GM19023 (cell line): ENCODE measurements around the gene KLHDC8A.

Source experiments
- ATAC-seq: cut with Tn5 transposase; IDR thresholded peaks from one replicate; pipeline ENCODE4 v1.9.1; 2021; ENCODE audit warnings: mild to moderate bottlenecking, moderate library complexity; ENCODE audit not compliant: unreplicated experiment

Gene KLHDC8A

DNA sequence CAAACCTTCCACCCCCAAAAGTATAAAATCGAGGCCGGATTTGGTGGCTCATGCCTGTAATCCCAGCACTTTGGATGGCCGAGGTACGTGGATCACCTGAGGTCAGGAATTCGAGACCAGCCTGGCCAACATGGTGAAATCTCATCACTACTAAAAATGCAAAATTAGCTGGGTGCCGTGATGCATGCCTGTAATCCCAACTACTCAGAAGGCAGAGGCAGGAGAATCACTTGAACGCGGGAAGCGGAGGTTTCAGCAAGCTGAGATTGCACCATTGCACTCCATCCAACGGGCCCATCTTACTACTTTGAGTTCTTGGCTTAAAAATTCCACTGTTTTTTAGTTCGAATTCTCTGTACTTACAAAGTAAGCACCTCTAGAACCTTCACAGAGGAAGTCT is 11.0 kb downstream of the KLHDC8A start:
- ATAC-seq, result no peak

DNA sequence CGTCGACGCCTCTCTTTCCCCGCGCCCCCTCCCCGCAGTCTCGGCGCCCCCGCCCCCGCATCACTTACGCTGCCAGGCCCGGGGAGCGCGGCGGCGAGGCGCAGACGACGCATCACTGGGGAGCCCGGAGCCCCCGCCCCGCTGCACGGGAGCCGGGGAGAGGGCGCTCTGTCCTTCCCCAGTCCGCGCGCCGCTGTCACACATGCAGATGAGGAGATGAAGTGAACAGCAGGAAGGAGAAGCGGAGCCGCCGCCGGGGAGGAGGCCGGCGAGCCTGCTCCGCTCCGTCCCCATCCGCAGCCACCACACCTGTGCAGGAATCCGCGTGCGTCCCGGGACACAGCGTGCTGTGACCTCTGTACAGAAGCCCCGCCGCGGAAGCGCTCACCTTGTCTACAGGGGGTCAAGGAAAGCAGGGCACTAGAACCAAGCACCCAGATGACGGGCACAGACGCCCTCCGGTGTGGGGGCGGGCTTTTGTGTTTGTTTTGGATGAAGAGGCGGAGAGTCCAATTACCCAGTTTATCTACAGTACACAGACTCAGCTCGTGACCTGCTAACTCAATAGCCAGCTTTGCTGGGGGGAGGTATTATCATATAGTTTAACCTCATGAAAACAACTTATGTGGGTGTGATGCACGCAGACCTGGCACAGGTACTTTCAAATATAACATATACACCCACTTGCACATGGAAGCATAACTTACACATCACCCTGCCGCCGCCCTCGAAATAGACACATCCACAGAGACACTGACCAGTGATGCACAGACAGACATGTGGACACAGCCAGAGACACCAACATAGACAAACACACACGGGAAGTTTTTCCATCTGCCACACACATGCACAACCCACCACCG is 12.4 kb downstream of the KLHDC8A start:
- ATAC-seq, result no peak

DNA sequence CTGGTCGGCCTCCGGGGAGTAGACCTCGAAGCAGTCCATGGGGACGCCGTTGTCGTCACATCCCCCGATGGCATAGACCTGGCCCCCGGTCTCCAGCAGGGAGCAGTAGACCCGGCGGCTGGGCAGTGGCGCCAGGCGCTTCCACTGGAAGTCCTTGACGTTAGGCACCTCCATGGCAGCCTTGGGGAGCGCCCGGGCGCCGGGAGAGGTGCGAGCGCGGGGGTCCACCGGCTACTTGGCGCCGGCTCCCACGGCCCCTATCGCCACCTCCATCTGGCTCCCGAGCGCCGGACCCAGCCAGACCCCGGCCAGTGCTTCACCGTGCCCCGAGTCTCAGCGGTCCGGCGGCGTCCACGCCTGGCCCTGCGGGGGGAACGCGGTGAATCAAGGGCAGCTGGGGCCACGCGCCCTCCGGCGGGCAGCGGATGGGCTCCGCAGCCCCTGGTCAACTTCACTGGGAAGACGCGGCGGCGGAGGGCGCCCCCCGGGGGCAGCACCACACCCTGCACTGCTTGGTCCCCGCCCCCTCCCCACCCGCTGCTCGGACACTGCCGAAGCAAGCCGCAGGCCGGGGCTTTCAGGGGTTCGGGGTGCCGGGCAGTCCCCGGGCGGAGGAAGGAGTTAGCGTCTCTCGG is 13.2 kb downstream of the KLHDC8A start:
- no peak for ATAC-seq

DNA sequence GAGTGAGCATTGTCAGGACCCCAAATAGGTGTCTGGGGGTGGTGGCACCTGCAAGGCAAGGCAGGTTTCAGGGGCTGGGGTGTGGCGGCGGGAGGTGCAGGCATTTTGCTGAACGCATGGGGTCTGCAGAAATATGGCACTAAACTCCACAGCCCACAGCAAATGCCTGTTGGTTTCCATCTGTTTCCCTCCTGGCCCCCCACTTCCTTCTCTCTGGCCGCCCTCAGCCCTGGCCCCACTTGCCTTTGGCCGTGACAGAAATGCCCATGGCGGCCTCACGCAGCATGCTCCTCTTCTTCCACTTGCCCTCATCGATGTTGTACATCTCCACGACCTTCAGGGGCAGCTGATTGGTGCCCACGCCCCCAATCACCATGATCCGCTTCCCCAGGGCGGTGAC is 13.7 kb downstream of the KLHDC8A start:
- no peak for ATAC-seq

DNA sequence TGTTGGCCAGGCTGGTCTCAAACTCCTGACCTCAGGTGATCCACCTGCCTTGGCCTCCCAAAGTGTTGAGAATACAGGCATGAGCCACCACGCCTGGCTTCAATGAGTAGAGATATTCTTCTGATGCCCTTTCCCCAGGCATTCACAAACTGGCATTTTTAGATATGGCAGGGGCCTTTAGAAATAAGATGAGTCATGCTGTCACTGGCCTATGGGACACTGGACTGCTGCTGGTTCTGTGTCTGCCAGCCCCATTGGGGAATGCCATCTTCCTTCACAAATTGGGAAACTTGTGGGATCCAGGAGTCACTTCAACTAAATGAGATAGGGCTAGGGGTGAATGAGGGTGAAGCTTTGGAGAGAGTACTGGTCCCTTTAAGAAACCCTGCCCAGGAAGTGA is 16.0 kb downstream of the KLHDC8A start:
- no peak for ATAC-seq

DNA sequence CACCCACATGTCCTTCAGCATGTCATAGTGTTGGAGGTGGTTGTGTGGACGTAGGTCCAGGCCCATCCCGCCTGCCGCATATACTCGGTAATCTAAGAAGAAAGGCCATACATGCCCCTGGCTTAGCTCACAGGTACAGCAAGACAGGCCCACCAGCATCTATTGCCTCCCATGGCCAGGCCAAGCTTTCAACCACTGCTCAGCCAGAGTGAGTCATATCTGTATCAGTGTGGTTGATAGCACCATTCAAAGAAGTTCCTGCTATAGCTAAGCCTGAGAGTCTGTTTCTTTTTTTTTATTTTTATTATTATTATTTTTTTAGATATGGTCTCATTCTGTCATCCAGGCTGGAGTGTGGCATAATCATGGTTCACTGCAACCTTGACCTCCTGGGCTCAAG is 17.0 kb downstream of the KLHDC8A start:
- peak; percentile 49 for ATAC-seq

DNA sequence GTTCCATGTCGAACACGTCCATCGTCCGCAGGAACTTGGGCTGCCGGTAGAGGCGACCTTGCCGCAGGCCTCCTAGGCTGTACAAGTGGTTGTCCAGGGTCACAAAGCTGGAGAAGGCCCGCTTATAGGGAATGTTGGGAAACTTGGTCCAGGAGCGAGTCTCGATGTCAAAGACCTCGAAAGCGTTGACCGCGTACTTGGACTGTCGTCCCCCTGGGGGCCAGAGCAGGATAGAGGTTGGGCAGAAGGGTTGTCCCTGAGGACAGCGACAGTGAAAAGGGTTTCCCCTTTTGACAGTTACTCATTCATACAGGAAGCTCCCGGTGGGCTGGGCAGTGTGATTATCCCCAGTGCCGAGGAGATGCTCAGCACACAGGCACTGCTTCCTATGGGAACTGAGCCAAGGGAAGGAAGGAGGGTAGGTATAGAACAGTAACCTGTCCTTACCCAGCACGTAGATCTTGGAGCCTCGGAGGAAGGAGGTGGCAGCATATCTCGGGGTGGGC is 17.5 kb downstream of the KLHDC8A start:
- no peak for ATAC-seq

DNA sequence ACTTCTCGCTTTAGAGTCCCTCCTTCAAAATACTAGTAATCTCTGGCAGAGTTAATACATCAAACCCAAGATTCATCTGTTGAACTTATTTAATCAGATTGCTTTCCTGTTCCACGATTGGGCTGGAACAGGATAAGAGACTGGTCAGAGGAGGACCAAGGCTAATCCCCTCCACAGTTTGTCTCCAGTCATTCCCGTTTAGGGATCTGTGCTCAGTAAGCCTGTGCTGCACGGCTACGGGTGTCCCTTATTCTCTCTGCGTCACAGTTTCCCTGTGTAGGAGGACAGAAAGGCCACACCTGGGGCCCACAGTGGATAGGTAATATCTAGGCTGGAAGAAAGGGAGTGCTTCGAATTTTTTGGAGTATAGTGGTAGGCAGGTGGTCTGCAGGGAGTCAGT is 18.7 kb downstream of the KLHDC8A start:
- no peak for ATAC-seq

DNA sequence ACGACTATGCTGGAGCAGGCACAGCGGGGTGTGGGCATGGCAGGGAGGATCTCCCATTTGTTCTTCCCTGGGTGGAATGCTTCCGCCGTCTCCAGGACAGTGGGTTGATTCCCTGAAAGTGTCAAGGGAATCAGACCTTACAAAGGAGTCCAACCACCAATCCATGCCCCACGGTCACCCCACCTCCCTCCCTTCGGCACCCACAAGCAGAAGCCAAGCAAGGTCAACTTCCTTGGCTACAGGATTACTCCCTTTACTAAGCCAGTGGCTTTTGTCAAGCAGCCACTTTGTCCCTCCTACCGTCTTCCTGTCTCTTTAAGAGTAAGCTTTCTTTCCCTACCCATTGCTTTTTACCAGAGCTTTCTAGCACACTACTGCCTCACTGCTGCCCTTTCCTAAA is 19.2 kb downstream of the KLHDC8A start:
- ATAC-seq, result no peak

DNA sequence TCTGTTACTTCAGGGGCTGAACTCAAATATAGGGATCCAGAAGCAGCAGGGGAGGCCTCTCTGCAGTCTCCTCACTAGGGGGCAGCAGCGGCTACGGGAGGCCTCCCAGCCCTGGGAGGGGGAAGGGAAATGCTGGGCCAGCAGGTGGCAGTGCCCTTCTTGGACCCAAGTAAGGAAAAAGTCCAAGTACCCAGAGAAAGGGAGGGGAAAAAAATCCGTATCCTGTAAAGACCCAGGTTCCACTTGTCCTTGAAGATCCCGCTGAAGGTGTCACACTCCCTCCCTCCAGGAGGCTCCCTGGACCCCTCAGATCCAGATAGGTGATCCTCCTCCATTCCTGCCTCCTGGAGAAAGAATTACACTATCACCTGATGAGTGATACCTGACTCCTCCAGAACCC is 21.0 kb downstream of the KLHDC8A start:
- no peak for ATAC-seq

DNA sequence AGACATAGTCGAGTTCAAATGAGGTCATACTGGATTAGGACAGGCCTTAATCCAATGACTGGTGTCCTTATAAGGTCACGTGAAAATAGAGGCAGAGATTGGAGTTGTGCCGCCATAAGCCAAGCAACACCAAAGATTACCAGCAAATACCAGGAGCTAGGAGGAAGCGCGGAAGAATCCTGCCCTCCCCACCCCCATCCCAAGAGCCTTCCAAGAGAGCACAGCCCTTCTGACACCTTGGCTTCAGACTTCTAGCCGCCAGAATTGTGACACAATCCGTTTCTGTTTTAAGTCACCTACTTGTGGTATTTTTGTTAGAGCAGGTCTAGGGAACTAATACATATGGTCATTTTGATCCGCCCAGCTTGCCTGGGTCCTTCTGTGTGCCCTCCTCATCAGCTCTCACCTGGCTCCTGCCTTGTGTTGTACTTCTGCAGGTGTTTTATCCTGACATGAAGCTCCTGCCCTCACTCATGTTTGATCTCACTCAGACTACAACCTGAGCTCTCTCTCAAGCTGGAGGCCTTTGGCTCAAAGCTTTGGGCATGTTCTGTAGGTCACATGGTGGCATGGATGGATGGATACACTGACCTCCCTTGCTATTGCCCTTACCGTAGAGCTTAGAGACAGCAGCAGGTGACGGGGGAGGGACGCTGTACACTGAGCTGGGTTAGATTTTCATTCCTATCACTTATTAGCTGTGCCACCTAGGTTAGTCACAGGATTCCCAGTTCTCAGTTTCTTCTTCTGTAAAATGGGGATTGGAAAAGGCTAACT is 24.5 kb downstream of the KLHDC8A start:
- no peak for ATAC-seq

DNA sequence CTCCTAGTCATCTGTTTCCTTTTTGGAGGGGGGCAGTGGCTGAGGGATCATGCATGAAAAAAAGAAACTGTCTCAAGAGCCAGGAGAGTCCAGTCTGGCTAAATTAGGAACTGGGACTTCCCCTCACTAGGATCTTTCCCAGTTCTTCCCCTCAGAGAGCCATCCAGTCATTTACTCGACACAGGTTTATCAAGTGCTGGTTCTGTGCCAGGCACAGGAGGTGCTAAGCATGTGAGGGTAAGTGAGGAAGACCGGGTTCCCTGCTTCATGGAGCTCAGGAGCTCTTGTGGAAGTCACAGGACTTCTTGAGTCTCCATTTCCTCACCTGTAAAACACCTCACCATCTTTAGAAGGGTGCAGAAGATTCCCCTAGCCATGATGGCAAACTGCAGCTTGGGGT is 26.6 kb downstream of the KLHDC8A start:
- ATAC-seq, result no peak

DNA sequence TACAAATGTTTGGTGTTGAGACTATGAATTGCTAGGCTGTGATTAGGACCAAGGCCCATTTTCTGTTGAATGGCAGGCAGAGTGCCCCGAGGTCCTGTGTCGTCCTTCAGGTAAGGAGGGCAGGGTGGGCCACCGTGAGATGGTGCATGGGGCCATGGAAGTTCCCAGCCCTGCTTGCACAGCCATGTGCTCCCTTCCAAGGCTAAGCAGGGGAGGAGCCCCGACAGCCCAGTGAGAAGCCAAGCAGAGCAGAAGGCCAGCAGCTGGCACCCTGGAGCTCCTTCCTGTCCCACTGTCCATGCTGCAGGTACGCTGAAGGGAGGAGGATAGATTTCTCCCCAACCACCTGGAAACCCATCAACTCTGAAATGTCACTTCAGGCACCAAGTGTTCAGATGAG is 27.0 kb downstream of the KLHDC8A start:
- ATAC-seq, result no peak

DNA sequence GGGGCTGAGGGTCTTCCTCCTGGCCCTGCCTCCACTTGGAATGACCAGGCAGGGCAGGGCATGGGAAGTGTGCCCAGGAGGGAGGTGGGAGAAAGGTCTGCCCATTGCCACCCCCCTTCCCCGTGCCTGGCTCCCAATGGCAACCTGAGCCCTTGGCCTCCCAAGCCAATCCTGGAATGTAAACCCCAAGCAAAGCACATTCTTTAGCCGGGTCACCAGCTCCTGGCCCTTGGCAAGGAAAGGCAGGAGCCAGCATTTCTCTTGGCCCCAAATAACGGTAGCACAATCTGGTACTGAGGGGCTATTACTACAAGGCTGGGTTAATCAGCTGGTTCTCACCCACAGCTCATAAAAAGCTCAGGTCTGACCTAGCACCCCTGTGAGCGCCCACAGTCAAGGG is 28.2 kb downstream of the KLHDC8A start:
- ATAC-seq, result no peak

DNA sequence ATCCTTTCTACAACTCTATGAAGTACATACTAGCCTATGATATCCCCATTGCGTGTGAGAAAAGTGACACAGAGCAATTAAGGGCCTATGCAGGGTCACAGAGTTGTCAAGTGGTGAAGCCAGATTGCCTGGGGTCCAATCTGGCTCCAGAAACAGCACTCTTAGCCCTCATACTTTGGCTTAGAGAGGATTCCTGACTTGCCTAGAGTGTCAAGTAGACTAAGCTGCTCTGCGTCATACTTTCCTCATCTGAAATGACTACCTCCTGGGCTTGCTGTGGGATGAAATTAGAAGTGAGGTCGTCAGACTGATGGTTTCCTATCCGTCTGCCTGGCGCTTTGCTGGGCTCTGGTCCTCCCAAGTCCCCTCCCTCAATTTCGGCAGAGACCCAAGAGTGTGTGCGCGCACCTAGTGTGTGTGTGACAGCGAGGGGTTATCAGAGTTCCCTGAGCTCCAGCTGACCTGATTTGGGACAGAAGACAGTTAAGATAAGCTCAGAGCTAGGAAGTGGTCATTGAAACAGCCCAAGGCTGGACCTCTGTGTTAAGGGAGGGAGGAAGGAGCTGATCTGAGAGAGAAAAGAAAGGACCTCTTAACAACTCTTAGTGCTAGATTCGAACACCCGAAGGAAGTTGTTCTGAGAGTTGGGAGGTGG is 29.8 kb downstream of the KLHDC8A start:
- no peak for ATAC-seq

DNA sequence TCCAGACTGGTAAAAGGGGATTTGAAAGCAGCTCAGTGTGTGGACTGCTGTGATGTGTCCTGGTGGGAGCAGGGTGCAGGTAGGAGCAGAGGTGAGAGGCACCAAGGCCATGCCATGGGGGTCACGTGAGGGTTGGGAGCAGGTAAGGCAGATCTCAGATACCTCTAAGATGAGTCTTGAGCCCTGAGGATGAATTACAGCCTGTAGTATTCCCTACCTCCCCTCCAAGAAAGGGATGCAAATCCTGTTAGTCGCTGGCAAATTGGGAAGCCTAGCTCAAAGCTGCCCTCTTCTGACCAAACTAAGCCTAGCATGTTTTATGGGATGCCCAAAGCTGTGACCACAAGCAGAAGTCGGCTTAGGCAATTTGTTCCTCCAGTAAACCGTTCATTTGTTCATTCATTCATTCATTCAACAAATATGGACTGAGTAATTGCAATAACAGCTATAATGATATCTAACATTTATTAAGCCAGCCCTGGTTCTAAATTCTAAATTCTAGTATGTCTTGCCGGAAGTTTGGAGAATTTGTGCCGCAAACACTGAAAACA is 31.3 kb downstream of the KLHDC8A start:
- ATAC-seq, result no peak

DNA sequence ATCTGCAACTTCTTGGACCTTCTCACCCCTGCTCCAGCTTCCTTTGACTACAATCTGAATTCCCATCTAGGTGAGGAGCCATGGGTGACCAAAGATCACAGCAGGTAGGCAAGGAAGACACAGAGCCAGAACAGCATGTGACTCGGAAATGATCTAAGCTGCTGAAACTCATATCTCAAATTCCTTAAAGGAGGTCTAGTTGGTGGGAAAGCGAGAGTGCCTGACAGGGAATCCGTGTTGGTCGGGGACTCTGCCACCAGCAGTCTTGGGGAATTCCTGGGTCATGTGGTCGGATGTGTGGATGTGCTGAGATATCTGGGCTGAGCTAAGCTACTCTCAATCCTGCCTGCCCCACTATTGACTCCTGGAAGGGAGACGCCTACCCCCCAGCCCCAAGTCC is 31.9 kb downstream of the KLHDC8A start:
- ATAC-seq, result no peak

DNA sequence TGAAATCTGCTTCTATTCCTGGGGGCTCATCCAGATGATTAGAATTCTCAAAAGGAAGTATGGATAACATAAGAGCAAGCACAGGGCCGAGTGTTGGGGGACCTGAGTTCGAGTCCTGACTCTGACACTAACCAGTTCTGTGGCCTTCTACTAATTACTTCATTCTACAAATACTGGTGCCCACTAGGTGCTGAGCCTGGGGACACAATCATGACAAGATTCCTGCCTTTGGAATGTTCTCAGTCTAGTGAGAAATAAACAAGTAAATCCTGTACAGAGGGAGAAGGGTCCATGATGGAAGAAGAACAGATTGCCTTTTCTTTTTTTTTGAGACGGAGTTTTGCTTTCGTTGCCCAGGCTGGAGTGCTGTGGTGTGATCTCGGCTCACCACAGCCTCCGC is 32.9 kb downstream of the KLHDC8A start:
- no peak for ATAC-seq

DNA sequence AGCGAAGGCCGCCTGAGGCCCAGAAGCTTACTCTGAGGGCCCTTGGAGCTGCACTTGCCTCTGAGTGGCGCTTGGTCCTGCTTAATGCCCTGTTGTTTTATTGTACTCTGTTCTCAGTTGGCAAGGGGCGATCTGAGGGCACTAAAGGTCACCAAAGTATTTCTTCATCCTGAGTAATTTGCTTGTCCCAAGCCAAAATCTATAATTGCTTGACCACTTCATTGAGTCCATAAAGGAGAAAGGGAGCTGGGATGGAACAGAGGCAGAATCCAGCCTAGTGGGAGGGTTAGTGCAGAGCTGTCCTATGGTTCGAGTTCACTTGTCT is 34.8 kb downstream of the KLHDC8A start:
- ATAC-seq, result no peak

DNA sequence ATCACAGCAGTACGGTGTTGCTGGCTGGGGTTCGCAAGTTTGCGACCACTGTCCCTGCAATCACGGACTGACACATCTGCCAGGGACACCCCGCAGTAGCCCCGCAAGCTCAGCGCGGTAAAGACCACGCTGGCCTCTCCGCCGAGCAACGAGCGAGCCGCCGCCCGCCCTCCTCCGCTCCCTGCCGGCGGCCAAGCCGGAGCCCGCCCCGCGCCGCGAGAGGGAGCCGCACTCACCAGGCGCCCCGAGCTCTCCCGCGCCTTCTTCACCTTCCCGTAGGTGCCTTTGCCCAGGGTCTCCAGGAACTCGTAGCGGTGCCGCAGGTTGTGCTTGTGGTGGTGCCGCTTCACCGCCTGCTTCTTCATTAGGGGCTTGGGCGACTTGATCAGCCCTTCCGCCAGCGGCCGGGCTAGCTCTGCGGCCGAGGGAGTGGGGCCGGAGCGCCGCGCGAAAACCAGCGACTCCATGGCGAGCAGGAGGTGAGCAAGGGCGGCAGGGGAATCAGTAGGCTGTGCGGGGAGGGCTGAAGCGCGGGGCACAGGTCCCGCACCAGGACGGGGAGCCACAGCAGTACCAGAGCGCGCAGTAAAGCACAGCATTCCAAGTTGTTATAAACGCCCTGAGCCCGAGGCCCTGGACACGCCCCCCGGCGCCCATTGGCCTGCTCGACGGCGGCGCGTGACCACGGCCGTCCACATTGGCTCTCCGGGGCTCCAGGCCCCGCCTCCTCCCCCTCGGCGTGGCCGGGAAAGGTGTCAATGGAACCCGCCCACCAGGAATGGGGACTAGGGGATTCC is 35.4 kb downstream of the KLHDC8A start, which contains the start of gene NUAK2:
Gene NUAK2, minus strand, starts transcription at position 584 of the 797 bp plus-strand sequence. Its CDS starts 117 bp downstream, at position 467.
- no peak for ATAC-seq
